ENCODE data around the gene LHX5. TPM values are rescaled to one million over a fixed set of nuclear protein-coding genes. Genes with fewer than 3 reads are reported as not detected.
A peak's percentile ranks its signal among the peaks of the same experiment; 100 is the strongest.

LHX5 gene
- polyA plus RNA-seq, 3 donors, result not detected

- Mint-ChIP-seq H3K36me3 (peaks cover 0 to 12% of the 10 kb centered on the region in 2 donors), H3K27ac (peak overlapping the region in 1 of 7 donors; percentile 55), H3K4me3 (peak overlapping the region; percentile 70 to 93), H3K27me3 (ENCODE audit: low read depth in 3 of 3) (peaks cover 66 to 94% (median 84%) of the 10 kb centered on the region in 3 donors), H3K9me3 (peaks cover 0 to 21% (median 16%) of the 10 kb centered on the region in 7 donors), H3K4me1 (peaks cover 22% of the 10 kb centered on the region)
- TF ChIP-seq, protein P1, sequence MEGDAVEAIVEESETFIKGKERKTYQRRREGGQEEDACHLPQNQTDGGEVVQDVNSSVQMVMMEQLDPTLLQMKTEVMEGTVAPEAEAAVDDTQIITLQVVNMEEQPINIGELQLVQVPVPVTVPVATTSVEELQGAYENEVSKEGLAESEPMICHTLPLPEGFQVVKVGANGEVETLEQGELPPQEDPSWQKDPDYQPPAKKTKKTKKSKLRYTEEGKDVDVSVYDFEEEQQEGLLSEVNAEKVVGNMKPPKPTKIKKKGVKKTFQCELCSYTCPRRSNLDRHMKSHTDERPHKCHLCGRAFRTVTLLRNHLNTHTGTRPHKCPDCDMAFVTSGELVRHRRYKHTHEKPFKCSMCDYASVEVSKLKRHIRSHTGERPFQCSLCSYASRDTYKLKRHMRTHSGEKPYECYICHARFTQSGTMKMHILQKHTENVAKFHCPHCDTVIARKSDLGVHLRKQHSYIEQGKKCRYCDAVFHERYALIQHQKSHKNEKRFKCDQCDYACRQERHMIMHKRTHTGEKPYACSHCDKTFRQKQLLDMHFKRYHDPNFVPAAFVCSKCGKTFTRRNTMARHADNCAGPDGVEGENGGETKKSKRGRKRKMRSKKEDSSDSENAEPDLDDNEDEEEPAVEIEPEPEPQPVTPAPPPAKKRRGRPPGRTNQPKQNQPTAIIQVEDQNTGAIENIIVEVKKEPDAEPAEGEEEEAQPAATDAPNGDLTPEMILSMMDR (IDR thresholded peaks at IDR 0.05), result peak; percentile 78
- Histone ChIP-seq H4K20me1 (ENCODE audit: insufficient read depth, low read length) (no peaks in the 10 kb centered on the region), H3K79me2 (ENCODE audit: insufficient read depth, low read length) (no peaks in the 10 kb centered on the region), H3K4me3 (replicated peaks in 1 of 3; ENCODE audit: low read depth in 2 of 3, low read length in 3 of 3) (peak overlapping the region in 1 of 3 experiments; percentile 63), H3K4me1 (ENCODE audit: control insufficient read depth in 1 of 2, insufficient read depth in 2 of 2, low read length in 2 of 2) (peaks cover 5 to 14% of the 10 kb centered on the region in 2 donors), H3K27ac (ENCODE audit: low read depth in 1 of 2, low read length in 2 of 2) (no peak overlapping the region), H3K36me3 (replicated peaks in 1 of 2; ENCODE audit: control insufficient read depth in 1 of 2, insufficient read depth in 2 of 2, low read length in 2 of 2) (no peaks in the 10 kb centered on the region), H3K9ac (ENCODE audit: insufficient read depth, low read length, poor library complexity, severe bottlenecking) (no peak overlapping the region), H2AFZ (ENCODE audit: insufficient read depth, low read depth, low read length, poor library complexity, severe bottlenecking) (peak overlapping the region; percentile 35), H3K9me3 (replicated peaks in 1 of 2; ENCODE audit: control insufficient read depth in 1 of 2, insufficient read depth in 1 of 2, low read length in 2 of 2) (peaks cover 0 to 20% of the 10 kb centered on the region in 2 donors), H3K27me3 (ENCODE audit: control insufficient read depth in 2 of 2, insufficient read depth in 2 of 2, low read length in 2 of 2) (peaks cover 50 to 74% of the 10 kb centered on the region in 2 donors), H3K4me2 (replicated peaks; ENCODE audit: extremely low read depth, low read length, poor library complexity, severe bottlenecking) (peak overlapping the region; percentile 69)
- intact Hi-C loops (cut with micrococcal nuclease), result loop anchor here (5.0 kb wide), 1 partner anchor 450 kb away; no protein-coding TSS in a partner anchor
- WGBS (ENCODE audit: insufficient coverage), result 5% methylated on average over 20 of the region's 25 CpGs
- DNase-seq, result peak; percentile 65 to 71 (median 70)
These were observed 9.4 kb downstream of the LHX5 start for GRCh38 chr12:113462117-113462774.

DNA sequence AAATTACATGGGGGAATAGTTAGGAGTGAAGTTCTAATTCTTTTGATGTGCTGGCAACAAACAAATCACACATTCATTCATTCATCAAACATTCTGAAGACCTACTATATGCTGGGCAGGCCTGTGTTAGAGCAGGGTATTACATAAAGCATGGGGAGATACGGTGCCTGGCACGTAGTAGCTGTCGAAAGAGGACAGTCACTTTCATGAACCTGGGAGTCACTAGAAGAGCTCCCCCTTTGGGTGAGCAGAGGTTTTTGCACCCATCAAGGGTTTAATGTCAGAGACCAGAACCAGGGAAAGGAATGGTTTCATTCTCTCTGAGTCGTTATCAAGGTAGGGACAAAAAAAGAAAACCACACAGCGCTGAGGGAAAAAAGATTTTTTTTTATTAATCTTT, 10.0 kb downstream of the LHX5 start:
- peak in 2 of 3 donors; percentile 18 to 26 for DNase-seq
- no peak overlapping the region for H3K9ac ChIP-seq (ENCODE audit: insufficient read depth, low read length, poor library complexity, severe bottlenecking)
- peaks cover 44 to 69% of the 10 kb centered on the region in 2 donors for H3K27me3 ChIP-seq (ENCODE audit: control insufficient read depth in 2 of 2, insufficient read depth in 2 of 2, low read length in 2 of 2)
- peaks cover 5 to 12% of the 10 kb centered on the region in 2 donors for H3K4me1 ChIP-seq (ENCODE audit: control insufficient read depth in 1 of 2, insufficient read depth in 2 of 2, low read length in 2 of 2)
- Mint-ChIP-seq H3K27ac (no peak overlapping the region), H3K4me3 (peak overlapping the region in 1 of 2 donors; percentile 93), H3K9me3 (peaks cover 0 to 18% (median 16%) of the 10 kb centered on the region in 7 donors), H3K27me3 (ENCODE audit: low read depth in 3 of 3) (peaks cover 61 to 92% (median 79%) of the 10 kb centered on the region in 3 donors), H3K36me3 (peaks cover 0 to 10% of the 10 kb centered on the region in 2 donors), H3K4me1 (peaks cover 18% of the 10 kb centered on the region)
- no peak overlapping the region for H3K27ac ChIP-seq (ENCODE audit: low read depth in 1 of 2, low read length in 2 of 2)
- 30% methylated on average over 2 of the region's 5 CpGs for WGBS (ENCODE audit: insufficient coverage)
- H4K20me1 ChIP-seq (ENCODE audit: insufficient read depth, low read length), result no peaks in the 10 kb centered on the region
- no peaks in the 10 kb centered on the region for H3K79me2 ChIP-seq (ENCODE audit: insufficient read depth, low read length)
- TF ChIP-seq, protein P1 (IDR thresholded peaks at IDR 0.05), result no peak
- no peak overlapping the region for H3K4me3 ChIP-seq (replicated peaks in 1 of 3; ENCODE audit: low read depth in 2 of 3, low read length in 3 of 3)
- H2AFZ ChIP-seq (ENCODE audit: insufficient read depth, low read depth, low read length, poor library complexity, severe bottlenecking), result no peak overlapping the region
- H3K36me3 ChIP-seq (replicated peaks in 1 of 2; ENCODE audit: control insufficient read depth in 1 of 2, insufficient read depth in 2 of 2, low read length in 2 of 2), result no peaks in the 10 kb centered on the region
- intact Hi-C loops (cut with micrococcal nuclease), result loop anchor here (5.0 kb wide), 1 partner anchor 451 kb away; no protein-coding TSS in a partner anchor
- H3K9me3 ChIP-seq (replicated peaks in 1 of 2; ENCODE audit: control insufficient read depth in 1 of 2, insufficient read depth in 1 of 2, low read length in 2 of 2), result peaks cover 0 to 14% of the 10 kb centered on the region in 2 donors
- H3K4me2 ChIP-seq (replicated peaks; ENCODE audit: extremely low read depth, low read length, poor library complexity, severe bottlenecking), result no peak overlapping the region
